Islet of Langerhans (tissue), 1 donor: Measurements from ENCODE around the gene STYXL1.
A peak's percentile ranks its signal among the peaks of the same experiment; 100 is the strongest.
"Not testable (repeated sequence)": the region's sequence is repeated elsewhere in the genome, so short reads cannot be mapped to it uniquely, and the experiment has no call there.

ENCODE experiments used
- FAIRE-seq: peaks from one replicate; lab custom pipeline; 2011; peaks lifted over from hg19 to GRCh38; lab: Jason Lieb, UNC

STYXL1 gene

GRCh38 chr7:76065016-76065612 lies 17.3 kb upstream of the STYXL1 start:
- no peak for FAIRE-seq

GRCh38 chr7:76064208-76064970 lies 16.6 kb upstream of the STYXL1 start:
- no peak for FAIRE-seq

- no peak for FAIRE-seq
Measured at GRCh38 chr7:76063525-76063924, 15.7 kb upstream of the STYXL1 start.

- FAIRE-seq: no peak
Measured at GRCh38 chr7:76063114-76063513, 15.3 kb upstream of the STYXL1 start.

- no peak for FAIRE-seq
Measured at GRCh38 chr7:76062254-76062653, 14.5 kb upstream of the STYXL1 start.

- no peak for FAIRE-seq
Measured at GRCh38 chr7:76060842-76061241, 13.0 kb upstream of the STYXL1 start.

GRCh38 chr7:76058745-76059144 lies 10.9 kb upstream of the STYXL1 start:
- FAIRE-seq: not testable (repeated sequence)

GRCh38 chr7:76057813-76058145 lies 10.0 kb upstream of the STYXL1 start:
- peak; percentile 58 for FAIRE-seq

GRCh38 chr7:76057103-76057812 lies 9.5 kb upstream of the STYXL1 start:
- FAIRE-seq: no peak

GRCh38 chr7:76056241-76056640 lies 8.4 kb upstream of the STYXL1 start:
- no peak for FAIRE-seq

- peak; percentile 89 for FAIRE-seq
Measured at GRCh38 chr7:76054123-76055120, 6.6 kb upstream of the STYXL1 start.

GRCh38 chr7:76053461-76053860 lies 5.7 kb upstream of the STYXL1 start:
- FAIRE-seq: no peak

- not testable (repeated sequence) for FAIRE-seq
Measured at GRCh38 chr7:76052681-76053080, 4.9 kb upstream of the STYXL1 start.

- FAIRE-seq: no peak
Measured at GRCh38 chr7:76051840-76052239, 4.0 kb upstream of the STYXL1 start.

GRCh38 chr7:76050545-76050944 lies 2.7 kb upstream of the STYXL1 start:
- no peak for FAIRE-seq

GRCh38 chr7:76049295-76049694 lies 1.5 kb upstream of the STYXL1 start:
- no peak for FAIRE-seq

- no peak for FAIRE-seq
Measured at GRCh38 chr7:76048668-76048988, 828 bp upstream of the STYXL1 start.

- FAIRE-seq: no peak
Measured at GRCh38 chr7:76047305-76047810, 442 bp downstream of the STYXL1 start.

- FAIRE-seq: no peak
Measured at GRCh38 chr7:76044375-76044865, 3.4 kb downstream of the STYXL1 start.

GRCh38 chr7:76040126-76040525 lies 7.7 kb downstream of the STYXL1 start:
- no peak for FAIRE-seq

GRCh38 chr7:76037310-76037709 lies 10.5 kb downstream of the STYXL1 start:
- FAIRE-seq: no peak

GRCh38 chr7:76031964-76032363 lies 15.8 kb downstream of the STYXL1 start:
- FAIRE-seq: no peak
